GM12878 (cell line): ENCODE results near the gene H1-8. TPM values are rescaled to one million over a fixed set of nuclear protein-coding genes. Genes with fewer than 3 reads are reported as not detected.

Source experiments
- ATAC-seq: fragments of 200-7000 bp; cut with Tn5 transposase; 3 replicates; pipeline ENCODE4 v1.9.1; 2020; ENCODE audit warnings: mild to moderate bottlenecking, moderate library complexity
- BruUV-seq: library from RNA; stranded (reverse); fragments of 400-500 nt; replicated peaks from 2 replicates; lab custom pipeline; 2021; lab: Mats Ljungman, UMichigan
- CTCF ChIA-PET: fragments of 300-600 bp; sonication (Branson Sonifier 250); formaldehyde crosslinking; extraction: SDS; loops from one replicate; lab custom pipeline; 2021; ENCODE audit warnings: inconsistent platforms; lab: Yijun Ruan, JAX
- POLR2A ChIA-PET: fragments of 350-600 bp; formaldehyde crosslinking; extraction: SDS; loops from one replicate; lab custom pipeline; 2021; ENCODE audit warnings: inconsistent platforms; lab: Charles Lee
- RAD21 ChIA-PET: fragments of 300-600 bp; sonication (Branson Sonifier 250); formaldehyde crosslinking; loops from one replicate; lab custom pipeline; 2023; ENCODE audit warnings: antibody characterized with exemption; ENCODE audit not compliant: unreplicated experiment; lab: Charles Lee
- SMC1A ChIA-PET: fragments of 300-600 bp; sonication (Branson Sonifier 250); formaldehyde crosslinking; loops from one replicate; lab custom pipeline; 2023; ENCODE audit not compliant: unreplicated experiment, uncharacterized antibody; lab: Charles Lee
- DNase-seq: peaks from one replicate; pipeline ENCODE4 v3.0.0-alpha.2; 2011; ENCODE audit warnings: low read depth, low spot score
- FAIRE-seq: peaks from 3 replicates; lab custom pipeline; 2011; peaks lifted over from hg19 to GRCh38; lab: Jason Lieb, UNC
- H2AFZ ChIP-seq: 2 replicates; pipeline ENCODE4 v1.6.0; 2011; ENCODE audit warnings: low read depth, low read length, control low read depth; ENCODE audit not compliant: control insufficient read depth
- H3K27ac ChIP-seq: 2 replicates; pipeline ENCODE4 v1.5.1; 2011; ENCODE audit warnings: control low read depth; ENCODE audit not compliant: control insufficient read depth, insufficient read depth
- H3K27me3 ChIP-seq, 2 experiments: replicated peaks in 1 of 2; 2 replicates each; pipeline versions ENCODE4 v1.6.0 to v1.6.1; 2011; ENCODE audit warnings: low read length in 1 of 2; ENCODE audit not compliant: control insufficient read depth in 2 of 2, insufficient read depth in 2 of 2
- H3K36me3 ChIP-seq, 2 experiments: 2 replicates each; pipeline ENCODE4 v1.5.1; 2011; ENCODE audit warnings: low read length in 1 of 2; ENCODE audit not compliant: control insufficient read depth in 2 of 2, insufficient read depth in 2 of 2
- H3K4me1 ChIP-seq: 2 replicates; pipeline ENCODE4 v1.6.1; 2011; ENCODE audit warnings: mild to moderate bottlenecking, low read length, moderate library complexity, mixed read lengths; ENCODE audit not compliant: control insufficient read depth, insufficient read depth
- H3K4me2 ChIP-seq: 2 replicates; pipeline ENCODE4 v1.6.0; 2011; ENCODE audit warnings: control low read depth; ENCODE audit not compliant: control insufficient read depth, insufficient read depth
- H3K4me3 ChIP-seq: fragments of 200-600 bp; sonication (generic); 2 replicates; pipeline ENCODE4 v1.5.1; 2016
- H3K79me2 ChIP-seq: 2 replicates; pipeline ENCODE4 v1.6.0; 2011; ENCODE audit warnings: low read length; ENCODE audit not compliant: control insufficient read depth, insufficient read depth
- H3K9ac ChIP-seq: 2 replicates; pipeline ENCODE4 v1.8.0; 2011; ENCODE audit warnings: low read length, control low read depth, mixed read lengths; ENCODE audit not compliant: control insufficient read depth, insufficient read depth
- H3K9me3 ChIP-seq: replicated peaks from 3 replicates; pipeline ENCODE4 v1.5.1; 2011; ENCODE audit warnings: mild to moderate bottlenecking, low read length; ENCODE audit not compliant: control insufficient read depth, insufficient read depth
- H4K20me1 ChIP-seq: 2 replicates; pipeline ENCODE4 v1.6.0; 2011; ENCODE audit not compliant: control insufficient read depth, insufficient read depth
- BACH1 ChIP-seq: fragments of 450-650 bp; IDR thresholded peaks from 2 replicates; pipeline ENCODE4 v1.6.1; 2017; ENCODE audit warnings: mild to moderate bottlenecking, borderline replicate concordance
- CBX5 ChIP-seq: sonication (generic); IDR thresholded peaks from 2 replicates; pipeline ENCODE4 v1.6.1; 2016; ENCODE audit warnings: low read depth, moderate library complexity, mild to moderate bottlenecking, inconsistent platforms
- CHD1 ChIP-seq: IDR thresholded peaks from 2 replicates; pipeline ENCODE4 v1.6.1; 2012; ENCODE audit warnings: low read depth, low read length, improper control_type of control experiment
- CREM ChIP-seq: IDR thresholded peaks from 2 replicates; pipeline ENCODE4 v1.6.1; 2014; ENCODE audit warnings: antibody characterized with exemption, low read depth
- ETV6 ChIP-seq, 2 experiments: fragments of 450-650 bp in 1 of 2; IDR thresholded peaks in 1 of 2; conservative IDR thresholded peaks in 1 of 2; 2 replicates each; pipeline ENCODE4 v1.6.1; 2014; ENCODE audit warnings: antibody characterized with exemption in 1 of 2, borderline replicate concordance in 1 of 2, low read depth in 1 of 2, mild to moderate bottlenecking in 1 of 2, moderate library complexity in 1 of 2
- MYB ChIP-seq: fragments of 150-350 bp; IDR thresholded peaks from 2 replicates; pipeline ENCODE4 v1.6.1; 2014; ENCODE audit warnings: mild to moderate bottlenecking, low read depth, low read length, borderline replicate concordance
- MYC ChIP-seq: IDR thresholded peaks from 2 replicates; pipeline ENCODE4 v1.6.1; 2011; ENCODE audit warnings: mild to moderate bottlenecking, low read length, moderate library complexity, inconsistent platforms; ENCODE audit not compliant: insufficient read depth, insufficient replicate concordance, insufficient read length, severe bottlenecking
- POLR2AphosphoS2 ChIP-seq: IDR thresholded peaks from 2 replicates; pipeline ENCODE4 v1.6.1; 2011; ENCODE audit warnings: low read depth, mild to moderate bottlenecking, low read length, improper control_type of control experiment, moderate library complexity
- SP1 ChIP-seq: IDR thresholded peaks from one replicate; pipeline ENCODE4 v1.6.1; 2011; ENCODE audit warnings: low read depth, low read length
- ZNF274 ChIP-seq: IDR thresholded peaks from one replicate; pipeline ENCODE4 v1.8.0; 2011; ENCODE audit not compliant: insufficient read length, insufficient read depth
- WGBS: methylation state at CpG from one replicate; pipeline ENCODE4 v1.1.6; 2016; ENCODE audit warnings: low lambda C conversion rate; ENCODE audit not compliant: insufficient replicate concordance, insufficient coverage; ENCODE audit errors: missing lambda C conversion rate; 5-methylcytosine and 5-hydroxymethylcytosine counted together
- in situ Hi-C: fragments of 300-500 bp; cut with MboI; formaldehyde crosslinking; loops from 9 replicates; pipeline ENCODE4 v1.14.3; 2018; ENCODE audit warnings: mixed read lengths
- intact Hi-C: fragments of 100-400 bp; cut with micrococcal nuclease; formaldehyde crosslinking; loops from one replicate; pipeline ENCODE4 v1.14.2; 2022; ENCODE audit not compliant: unreplicated experiment
- polyA plus RNA-seq, 11 experiments: library from polyadenylated mRNA; depleted of rRNA in 4 of 11; unstranded in 6 of 11; stranded (reverse) in 5 of 11; fragments of >200 nt; fragmentation: Nextera tagmentation in 4 of 11; fragmentation: Illumina TruSeq in 1 of 11; extraction: Ambion mirVana in 4 of 11; extraction: Trizol in 1 of 11; gene quantifications; 1 replicate in 1 of 11; 2 replicates in 10 of 11; pipeline versions ENCODE4 v1.2.1 to v1.2.3, GENCODE V29; 2011 to 2016; ENCODE audit warnings: inconsistent platforms in 2 of 11, missing spikeins in 2 of 11, low read depth in 1 of 11
- total RNA-seq, 4 experiments: library from RNA; depleted of rRNA in 3 of 4; stranded (reverse); fragments of >200 nt in 3 of 4; fragmentation: Illumina TruSeq in 1 of 4; extraction: Trizol in 1 of 4; gene quantifications; 2 replicates each; pipeline versions ENCODE4 v1.2.1 to v1.2.3, GENCODE V29; 2013 to 2021
- TF ChIP-seq, protein P1 (sequence below): IDR thresholded peaks from 2 replicates; pipeline ENCODE4 v1.6.1; 2012; ENCODE audit warnings: low read depth, low read length, improper control_type of control experiment
- TF ChIP-seq, protein P2 (sequence below): fragments of 450-650 bp; IDR thresholded peaks from 2 replicates; pipeline ENCODE4 v1.6.1; 2016; ENCODE audit warnings: mild to moderate bottlenecking
- TF ChIP-seq, protein P3 (sequence below): fragments of 150-350 bp; IDR thresholded peaks from 2 replicates; pipeline ENCODE4 v1.6.1; 2016; ENCODE audit warnings: low read depth, low read length
- TF ChIP-seq, protein P4 (sequence below): fragments of 450-650 bp; IDR thresholded peaks from 2 replicates; pipeline ENCODE4 v1.6.1; 2017; ENCODE audit warnings: mild to moderate bottlenecking, low read depth, inconsistent platforms; ENCODE audit not compliant: poor library complexity, severe bottlenecking

The H1-8 gene
- total and polyA plus RNA-seq, 10 of the 15 experiments (the other 5 are each of a cell fraction or from before 2014, with no cell fraction given): not detected

DNA sequence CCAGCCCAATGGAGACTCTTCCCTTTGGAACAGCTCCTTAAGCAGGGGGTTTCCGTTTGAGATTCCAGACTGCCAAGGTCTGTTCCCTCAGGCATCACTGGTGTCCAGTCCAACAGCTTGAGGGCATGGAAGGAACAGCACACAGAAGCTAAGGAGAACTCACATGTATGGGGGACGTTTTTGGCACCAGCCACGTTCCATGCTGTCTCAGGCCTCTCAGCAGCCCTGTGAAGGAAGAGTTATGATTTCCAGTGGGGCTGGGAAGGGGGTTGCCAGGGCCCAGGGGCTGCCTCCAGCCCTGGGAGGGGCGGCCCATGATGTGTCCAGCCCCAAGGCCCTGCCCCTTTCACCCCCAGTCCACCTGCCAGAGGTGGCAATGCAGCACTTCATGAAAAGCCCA, 22.0 kb upstream of the H1-8 start:
- FAIRE-seq (no peak), DNase-seq (no peak), ATAC-seq (no peak)
- no peaks in the 10 kb centered on the region; a peak in 1 of 4 replicates for H3K36me3 ChIP-seq
- H2AFZ ChIP-seq: no peak overlapping the region
- ChIA-PET RAD21 (no interaction called here), CTCF (no interaction called here), SMC1A (interaction anchor here (0.9 kb wide), 1 partner anchor 32 kb away, joined by 3 read pairs; no protein-coding TSS in a partner anchor), POLR2A (no interaction called here)
- H3K79me2 ChIP-seq: no peaks in the 10 kb centered on the region
- H3K4me2 ChIP-seq: no peak overlapping the region
- no peaks in the 10 kb centered on the region for H4K20me1 ChIP-seq
- in situ Hi-C loops (no loop called here), intact Hi-C loops (no loop called here)
- no peaks in the 10 kb centered on the region for H3K27me3 ChIP-seq
- H3K27ac ChIP-seq: no peak overlapping the region
- WGBS: 16% methylated on average over 4 of the region's 4 CpGs
- H3K9ac ChIP-seq: no peak overlapping the region
- H3K9me3 ChIP-seq: no peaks in the 10 kb centered on the region
- peaks cover 6% of the 10 kb centered on the region for H3K4me1 ChIP-seq
- no peak overlapping the region for H3K4me3 ChIP-seq
- no TSS peak for BruUV-seq
- TF ChIP-seq ETV6 (conservative IDR thresholded peaks at IDR 0.05 in 1 of 2, IDR thresholded peaks at IDR 0.05 in 1 of 2; ENCODE audit: borderline replicate concordance in 1 of 2, low read depth in 1 of 2): no peak
- TF ChIP-seq, protein P1, sequence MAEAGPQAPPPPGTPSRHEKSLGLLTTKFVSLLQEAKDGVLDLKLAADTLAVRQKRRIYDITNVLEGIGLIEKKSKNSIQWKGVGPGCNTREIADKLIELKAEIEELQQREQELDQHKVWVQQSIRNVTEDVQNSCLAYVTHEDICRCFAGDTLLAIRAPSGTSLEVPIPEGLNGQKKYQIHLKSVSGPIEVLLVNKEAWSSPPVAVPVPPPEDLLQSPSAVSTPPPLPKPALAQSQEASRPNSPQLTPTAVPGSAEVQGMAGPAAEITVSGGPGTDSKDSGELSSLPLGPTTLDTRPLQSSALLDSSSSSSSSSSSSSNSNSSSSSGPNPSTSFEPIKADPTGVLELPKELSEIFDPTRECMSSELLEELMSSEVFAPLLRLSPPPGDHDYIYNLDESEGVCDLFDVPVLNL: no peak
- TF ChIP-seq MYB: no peak
- TF ChIP-seq ZNF274: no peak
- no peak for TF ChIP-seq CREM
- no peak for TF ChIP-seq CBX5
- no peak for TF ChIP-seq MYC
- TF ChIP-seq SP1: no peak
- no peak for TF ChIP-seq BACH1
- TF ChIP-seq, protein P2, sequence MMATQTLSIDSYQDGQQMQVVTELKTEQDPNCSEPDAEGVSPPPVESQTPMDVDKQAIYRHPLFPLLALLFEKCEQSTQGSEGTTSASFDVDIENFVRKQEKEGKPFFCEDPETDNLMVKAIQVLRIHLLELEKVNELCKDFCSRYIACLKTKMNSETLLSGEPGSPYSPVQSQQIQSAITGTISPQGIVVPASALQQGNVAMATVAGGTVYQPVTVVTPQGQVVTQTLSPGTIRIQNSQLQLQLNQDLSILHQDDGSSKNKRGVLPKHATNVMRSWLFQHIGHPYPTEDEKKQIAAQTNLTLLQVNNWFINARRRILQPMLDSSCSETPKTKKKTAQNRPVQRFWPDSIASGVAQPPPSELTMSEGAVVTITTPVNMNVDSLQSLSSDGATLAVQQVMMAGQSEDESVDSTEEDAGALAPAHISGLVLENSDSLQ: no peak
- TF ChIP-seq, protein P3, sequence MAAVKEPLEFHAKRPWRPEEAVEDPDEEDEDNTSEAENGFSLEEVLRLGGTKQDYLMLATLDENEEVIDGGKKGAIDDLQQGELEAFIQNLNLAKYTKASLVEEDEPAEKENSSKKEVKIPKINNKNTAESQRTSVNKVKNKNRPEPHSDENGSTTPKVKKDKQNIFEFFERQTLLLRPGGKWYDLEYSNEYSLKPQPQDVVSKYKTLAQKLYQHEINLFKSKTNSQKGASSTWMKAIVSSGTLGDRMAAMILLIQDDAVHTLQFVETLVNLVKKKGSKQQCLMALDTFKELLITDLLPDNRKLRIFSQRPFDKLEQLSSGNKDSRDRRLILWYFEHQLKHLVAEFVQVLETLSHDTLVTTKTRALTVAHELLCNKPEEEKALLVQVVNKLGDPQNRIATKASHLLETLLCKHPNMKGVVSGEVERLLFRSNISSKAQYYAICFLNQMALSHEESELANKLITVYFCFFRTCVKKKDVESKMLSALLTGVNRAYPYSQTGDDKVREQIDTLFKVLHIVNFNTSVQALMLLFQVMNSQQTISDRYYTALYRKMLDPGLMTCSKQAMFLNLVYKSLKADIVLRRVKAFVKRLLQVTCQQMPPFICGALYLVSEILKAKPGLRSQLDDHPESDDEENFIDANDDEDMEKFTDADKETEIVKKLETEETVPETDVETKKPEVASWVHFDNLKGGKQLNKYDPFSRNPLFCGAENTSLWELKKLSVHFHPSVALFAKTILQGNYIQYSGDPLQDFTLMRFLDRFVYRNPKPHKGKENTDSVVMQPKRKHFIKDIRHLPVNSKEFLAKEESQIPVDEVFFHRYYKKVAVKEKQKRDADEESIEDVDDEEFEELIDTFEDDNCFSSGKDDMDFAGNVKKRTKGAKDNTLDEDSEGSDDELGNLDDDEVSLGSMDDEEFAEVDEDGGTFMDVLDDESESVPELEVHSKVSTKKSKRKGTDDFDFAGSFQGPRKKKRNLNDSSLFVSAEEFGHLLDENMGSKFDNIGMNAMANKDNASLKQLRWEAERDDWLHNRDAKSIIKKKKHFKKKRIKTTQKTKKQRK: no peak
- TF ChIP-seq CHD1: no peak
- no peak for TF ChIP-seq POLR2AphosphoS2
- TF ChIP-seq, protein P4, sequence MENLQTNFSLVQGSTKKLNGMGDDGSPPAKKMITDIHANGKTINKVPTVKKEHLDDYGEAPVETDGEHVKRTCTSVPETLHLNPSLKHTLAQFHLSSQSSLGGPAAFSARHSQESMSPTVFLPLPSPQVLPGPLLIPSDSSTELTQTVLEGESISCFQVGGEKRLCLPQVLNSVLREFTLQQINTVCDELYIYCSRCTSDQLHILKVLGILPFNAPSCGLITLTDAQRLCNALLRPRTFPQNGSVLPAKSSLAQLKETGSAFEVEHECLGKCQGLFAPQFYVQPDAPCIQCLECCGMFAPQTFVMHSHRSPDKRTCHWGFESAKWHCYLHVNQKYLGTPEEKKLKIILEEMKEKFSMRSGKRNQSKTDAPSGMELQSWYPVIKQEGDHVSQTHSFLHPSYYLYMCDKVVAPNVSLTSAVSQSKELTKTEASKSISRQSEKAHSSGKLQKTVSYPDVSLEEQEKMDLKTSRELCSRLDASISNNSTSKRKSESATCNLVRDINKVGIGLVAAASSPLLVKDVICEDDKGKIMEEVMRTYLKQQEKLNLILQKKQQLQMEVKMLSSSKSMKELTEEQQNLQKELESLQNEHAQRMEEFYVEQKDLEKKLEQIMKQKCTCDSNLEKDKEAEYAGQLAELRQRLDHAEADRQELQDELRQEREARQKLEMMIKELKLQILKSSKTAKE: no peak
